ENCODE data around the gene NUDT13.

DNA sequence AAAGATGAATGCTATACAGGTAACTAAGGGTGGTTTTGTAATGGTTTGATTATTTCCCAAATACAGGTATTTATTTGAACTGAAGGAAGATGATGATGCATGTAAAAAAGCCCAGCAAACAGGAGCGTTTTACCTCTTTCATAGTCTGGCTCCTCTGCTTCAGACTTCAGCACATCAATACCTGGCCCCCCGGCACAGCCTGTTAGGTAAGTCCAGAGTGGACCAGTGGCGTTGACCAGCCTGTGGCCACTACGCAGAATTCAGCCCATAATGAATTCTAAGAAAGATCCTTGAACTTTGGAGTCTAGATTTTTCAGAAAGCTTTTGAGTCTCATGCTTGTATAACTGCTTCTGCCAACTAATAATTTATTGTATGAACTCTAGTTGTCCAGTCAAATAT, 9.7 kb downstream of the NUDT13 start:
- TF ChIP-seq, protein P1, sequence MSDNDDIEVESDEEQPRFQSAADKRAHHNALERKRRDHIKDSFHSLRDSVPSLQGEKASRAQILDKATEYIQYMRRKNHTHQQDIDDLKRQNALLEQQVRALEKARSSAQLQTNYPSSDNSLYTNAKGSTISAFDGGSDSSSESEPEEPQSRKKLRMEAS (IDR thresholded peaks at IDR 0.05; ENCODE audit: low read depth, low read length): no peak
- no peak for TF ChIP-seq POLR2A (IDR thresholded peaks at IDR 0.05; ENCODE audit: extremely low read depth, insufficient read length)

Measured in NB4 (cell line).